GM12891 (cell line): ENCODE results near the gene ALK.

Experiments
- PAX5 ChIP-seq: IDR thresholded peaks from 2 replicates; pipeline ENCODE4 v1.6.1; 2011; ENCODE audit warnings: low read length, moderate library complexity, mild to moderate bottlenecking; ENCODE audit not compliant: insufficient read depth, severe bottlenecking
- POLR2A ChIP-seq: IDR thresholded peaks from 2 replicates; pipeline ENCODE4 v1.6.1; 2011; ENCODE audit warnings: low read depth, low read length, control low read depth
- POLR2AphosphoS5 ChIP-seq: IDR thresholded peaks from 2 replicates; pipeline ENCODE4 v1.6.1; 2011; ENCODE audit warnings: low read depth, low read length, control low read depth
- POU2F2 ChIP-seq: IDR thresholded peaks from 2 replicates; pipeline ENCODE4 v1.6.1; 2011; ENCODE audit warnings: low read depth, mild to moderate bottlenecking, control low read depth, low read length, moderate library complexity
- SPI1 ChIP-seq: IDR thresholded peaks from 2 replicates; pipeline ENCODE4 v1.6.1; 2011; ENCODE audit warnings: low read depth, low read length, control low read depth
- TAF1 ChIP-seq: IDR thresholded peaks from 2 replicates; pipeline ENCODE4 v1.6.1; 2011; ENCODE audit warnings: low read depth, low read length, control low read depth

DNA sequence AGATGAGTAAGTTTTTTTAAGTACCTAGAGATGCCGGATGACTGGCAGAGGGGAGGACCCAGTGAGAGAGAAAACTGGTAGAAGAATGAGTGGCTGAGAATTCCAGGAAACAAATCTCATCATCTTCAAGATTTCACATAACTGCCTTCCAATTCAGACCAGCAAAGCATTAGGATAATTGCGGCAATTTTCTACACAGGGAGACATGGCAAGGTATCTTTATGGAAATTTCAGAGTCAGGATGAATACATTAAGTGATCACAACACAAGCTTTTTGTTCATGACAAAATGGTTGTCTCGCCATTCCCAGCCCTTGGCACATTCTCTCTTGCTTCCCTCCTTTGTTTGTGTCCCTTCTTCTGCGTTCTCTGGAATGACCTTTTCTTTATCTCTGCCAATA lies 82.1 kb downstream of the ALK start:
- no peak for TF ChIP-seq POLR2A
- no peak for TF ChIP-seq POLR2AphosphoS5
- no peak for TF ChIP-seq SPI1
- no peak for TF ChIP-seq TAF1
- TF ChIP-seq PAX5: no peak
- no peak for TF ChIP-seq POU2F2
